GM19372 (cell line): ENCODE data around the gene NXNL1.

Experiments used
- ATAC-seq: cut with Tn5 transposase; IDR thresholded peaks from one replicate; pipeline ENCODE4 v1.9.1; 2021; ENCODE audit warnings: mild to moderate bottlenecking, low read depth, moderate library complexity; ENCODE audit not compliant: unreplicated experiment

Gene NXNL1

GRCh38 chr19:17458970-17459369 lies 1.8 kb downstream of the NXNL1 start:
- ATAC-seq = no peak

- no peak for ATAC-seq
These were observed 3.1 kb downstream of the NXNL1 start for GRCh38 chr19:17457616-17458015.

- ATAC-seq = no peak
These were observed 4.6 kb downstream of the NXNL1 start for GRCh38 chr19:17456127-17456526.

GRCh38 chr19:17455308-17456123 lies 5.2 kb downstream of the NXNL1 start:
- no peak for ATAC-seq

- ATAC-seq = no peak
These were observed 6.1 kb downstream of the NXNL1 start for GRCh38 chr19:17454576-17455071.

GRCh38 chr19:17451820-17452219 lies 8.9 kb downstream of the NXNL1 start:
- ATAC-seq = no peak

GRCh38 chr19:17450264-17451075 lies 10.3 kb downstream of the NXNL1 start:
- no peak for ATAC-seq

- no peak for ATAC-seq
These were observed 12.4 kb downstream of the NXNL1 start, which contains the start of gene TMEM221 for GRCh38 chr19:17448131-17448967. Gene TMEM221, minus strand, starts transcription at chr19:17448668. Its CDS starts 206 bp downstream, at chr19:17448462.

GRCh38 chr19:17447704-17448130 lies 13.0 kb downstream of the NXNL1 start:
- ATAC-seq = no peak

GRCh38 chr19:17445526-17446165 lies 15.1 kb downstream of the NXNL1 start:
- no peak for ATAC-seq

GRCh38 chr19:17441241-17442021 lies 19.3 kb downstream of the NXNL1 start:
- no peak for ATAC-seq

- ATAC-seq = no peak
These were observed 23.9 kb downstream of the NXNL1 start for GRCh38 chr19:17436874-17437267.

- ATAC-seq = no peak
These were observed 24.4 kb downstream of the NXNL1 start for GRCh38 chr19:17436094-17436873.

- no peak for ATAC-seq
These were observed 25.5 kb downstream of the NXNL1 start for GRCh38 chr19:17435218-17435617.

GRCh38 chr19:17431417-17431816 lies 29.3 kb downstream of the NXNL1 start:
- ATAC-seq = no peak

- ATAC-seq = no peak
These were observed 31.0 kb downstream of the NXNL1 start for GRCh38 chr19:17429641-17430113.

GRCh38 chr19:17424743-17425365 lies 35.9 kb downstream of the NXNL1 start:
- no peak for ATAC-seq
